ENCODE results near the gene FAM13A.

Gene FAM13A

DNA sequence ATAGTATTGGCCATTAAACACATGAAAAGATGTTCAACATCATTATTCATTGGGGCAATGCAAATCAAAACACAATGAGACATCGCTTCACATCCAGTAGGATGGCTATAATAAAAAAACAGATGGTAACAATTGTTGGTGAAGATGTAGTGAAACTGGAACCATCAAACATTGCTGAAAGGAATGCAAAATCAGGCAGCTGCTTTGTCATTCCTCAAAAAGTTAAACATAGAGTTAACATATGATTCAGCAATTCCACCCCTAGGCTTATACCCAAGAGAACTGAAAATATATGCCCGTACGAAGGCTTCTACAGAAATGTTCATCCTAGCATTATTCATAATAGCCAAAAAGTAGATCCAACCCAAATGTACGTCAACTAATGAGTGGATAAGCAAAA, 215.3 kb downstream of the FAM13A start:
- no peak overlapping the region for H3K27ac ChIP-seq (ENCODE audit: low read depth, low read length)
- no peaks in the 10 kb centered on the region for H3K9me2 ChIP-seq (replicated peaks; ENCODE audit: control insufficient read depth, low read length)
- no peaks in the 10 kb centered on the region for H3K4me1 ChIP-seq (ENCODE audit: control insufficient read depth, low read length)
- H3K36me3 ChIP-seq (ENCODE audit: control insufficient read depth, low read length): no peaks in the 10 kb centered on the region
- H3K4me2 ChIP-seq (ENCODE audit: low read length): no peak overlapping the region
- no peaks in the 10 kb centered on the region for H3F3A ChIP-seq (ENCODE audit: control insufficient read depth, insufficient read depth)
- no peak overlapping the region for H3K4me3 ChIP-seq (ENCODE audit: low read length)
- TF ChIP-seq, protein P1, sequence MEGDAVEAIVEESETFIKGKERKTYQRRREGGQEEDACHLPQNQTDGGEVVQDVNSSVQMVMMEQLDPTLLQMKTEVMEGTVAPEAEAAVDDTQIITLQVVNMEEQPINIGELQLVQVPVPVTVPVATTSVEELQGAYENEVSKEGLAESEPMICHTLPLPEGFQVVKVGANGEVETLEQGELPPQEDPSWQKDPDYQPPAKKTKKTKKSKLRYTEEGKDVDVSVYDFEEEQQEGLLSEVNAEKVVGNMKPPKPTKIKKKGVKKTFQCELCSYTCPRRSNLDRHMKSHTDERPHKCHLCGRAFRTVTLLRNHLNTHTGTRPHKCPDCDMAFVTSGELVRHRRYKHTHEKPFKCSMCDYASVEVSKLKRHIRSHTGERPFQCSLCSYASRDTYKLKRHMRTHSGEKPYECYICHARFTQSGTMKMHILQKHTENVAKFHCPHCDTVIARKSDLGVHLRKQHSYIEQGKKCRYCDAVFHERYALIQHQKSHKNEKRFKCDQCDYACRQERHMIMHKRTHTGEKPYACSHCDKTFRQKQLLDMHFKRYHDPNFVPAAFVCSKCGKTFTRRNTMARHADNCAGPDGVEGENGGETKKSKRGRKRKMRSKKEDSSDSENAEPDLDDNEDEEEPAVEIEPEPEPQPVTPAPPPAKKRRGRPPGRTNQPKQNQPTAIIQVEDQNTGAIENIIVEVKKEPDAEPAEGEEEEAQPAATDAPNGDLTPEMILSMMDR (IDR thresholded peaks at IDR 0.05; ENCODE audit: low read depth, low read length, poor library complexity, severe bottlenecking): no peak
- no peak for TF ChIP-seq EZH2phosphoT487 (IDR thresholded peaks at IDR 0.05; ENCODE audit: borderline replicate concordance, low read length)
- H4K20me1 ChIP-seq (ENCODE audit: control insufficient read depth, insufficient read depth, low read depth, low read length): no peaks in the 10 kb centered on the region
- H3K79me2 ChIP-seq (ENCODE audit: control insufficient read depth, low read length): no peaks in the 10 kb centered on the region
- H3K9me3 ChIP-seq (ENCODE audit: control insufficient read depth, insufficient read depth, low read length): no peaks in the 10 kb centered on the region
- H3K27me3 ChIP-seq (ENCODE audit: control insufficient read depth, low read length): peaks cover 4% of the 10 kb centered on the region; the same call in 1 of the 2 replicates

DNA sequence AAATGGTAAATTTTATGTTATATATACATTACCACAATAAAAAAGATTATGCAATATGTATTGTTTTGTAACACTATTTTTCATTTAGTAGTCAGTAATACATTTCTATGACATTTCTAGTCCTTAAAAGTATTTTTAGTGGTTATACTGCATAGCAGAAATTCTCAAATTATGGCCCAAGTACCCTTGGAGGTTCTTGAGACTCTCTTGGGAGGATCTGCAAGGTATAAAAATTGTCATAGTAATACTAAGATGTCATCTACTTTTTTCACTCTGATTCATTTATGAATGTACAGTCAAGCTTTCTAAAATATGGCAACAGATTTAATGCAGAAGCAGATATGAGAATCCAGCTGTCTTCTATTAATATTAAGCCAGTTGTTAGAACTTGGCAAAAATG, 220.8 kb downstream of the FAM13A start:
- H3K27ac ChIP-seq (ENCODE audit: low read depth, low read length): no peak overlapping the region
- no peak overlapping the region for H3K4me3 ChIP-seq (ENCODE audit: low read length)
- H3K9me3 ChIP-seq (ENCODE audit: control insufficient read depth, insufficient read depth, low read length): no peaks in the 10 kb centered on the region
- H3K9me2 ChIP-seq (replicated peaks; ENCODE audit: control insufficient read depth, low read length): no peaks in the 10 kb centered on the region
- H3F3A ChIP-seq (ENCODE audit: control insufficient read depth, insufficient read depth): no peaks in the 10 kb centered on the region
- no peaks in the 10 kb centered on the region for H3K4me1 ChIP-seq (ENCODE audit: control insufficient read depth, low read length)
- no peaks in the 10 kb centered on the region for H3K27me3 ChIP-seq (ENCODE audit: control insufficient read depth, low read length)
- H3K36me3 ChIP-seq (ENCODE audit: control insufficient read depth, low read length): no peaks in the 10 kb centered on the region
- H3K4me2 ChIP-seq (ENCODE audit: low read length): no peak overlapping the region
- no peaks in the 10 kb centered on the region for H4K20me1 ChIP-seq (ENCODE audit: control insufficient read depth, insufficient read depth, low read depth, low read length)
- no peak for TF ChIP-seq EZH2phosphoT487 (IDR thresholded peaks at IDR 0.05; ENCODE audit: borderline replicate concordance, low read length)
- H3K79me2 ChIP-seq (ENCODE audit: control insufficient read depth, low read length): no peaks in the 10 kb centered on the region

DNA sequence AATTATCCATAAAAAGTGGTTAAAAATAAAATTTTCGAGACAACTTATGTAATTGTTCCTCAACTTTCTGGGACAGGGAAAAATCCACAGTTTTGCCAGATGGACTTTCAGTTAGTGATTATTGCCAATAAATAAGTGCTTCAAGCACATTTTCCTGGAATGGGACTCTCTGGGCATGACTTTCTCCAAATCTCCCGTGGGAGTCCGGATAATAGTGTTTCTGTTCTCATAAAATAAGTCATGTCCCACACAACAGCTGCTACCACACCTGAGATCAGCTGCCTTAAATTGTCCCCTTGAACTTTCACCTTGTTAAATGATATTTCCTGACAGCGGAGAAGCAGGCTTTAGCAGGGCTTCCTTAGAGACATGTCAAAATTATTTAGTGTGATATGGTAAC, 226.0 kb downstream of the FAM13A start:
- H4K20me1 ChIP-seq (ENCODE audit: control insufficient read depth, insufficient read depth, low read depth, low read length): no peaks in the 10 kb centered on the region
- H3K27ac ChIP-seq (ENCODE audit: low read depth, low read length): no peak overlapping the region
- H3F3A ChIP-seq (ENCODE audit: control insufficient read depth, insufficient read depth): no peaks in the 10 kb centered on the region
- H3K4me1 ChIP-seq (ENCODE audit: control insufficient read depth, low read length): no peaks in the 10 kb centered on the region
- no peaks in the 10 kb centered on the region for H3K36me3 ChIP-seq (ENCODE audit: control insufficient read depth, low read length)
- TF ChIP-seq, protein P1 (IDR thresholded peaks at IDR 0.05; ENCODE audit: low read depth, low read length, poor library complexity, severe bottlenecking): no peak
- TF ChIP-seq EZH2phosphoT487 (IDR thresholded peaks at IDR 0.05; ENCODE audit: borderline replicate concordance, low read length): no peak
- H3K79me2 ChIP-seq (ENCODE audit: control insufficient read depth, low read length): no peaks in the 10 kb centered on the region
- H3K9me2 ChIP-seq (replicated peaks; ENCODE audit: control insufficient read depth, low read length): no peaks in the 10 kb centered on the region
- H3K9me3 ChIP-seq (ENCODE audit: control insufficient read depth, insufficient read depth, low read length): no peaks in the 10 kb centered on the region
- no peak overlapping the region for H3K4me3 ChIP-seq (ENCODE audit: low read length)
- peaks cover 3% of the 10 kb centered on the region; the same call in 1 of the 2 replicates for H3K27me3 ChIP-seq (ENCODE audit: control insufficient read depth, low read length)
- no peak overlapping the region for H3K4me2 ChIP-seq (ENCODE audit: low read length)

DNA sequence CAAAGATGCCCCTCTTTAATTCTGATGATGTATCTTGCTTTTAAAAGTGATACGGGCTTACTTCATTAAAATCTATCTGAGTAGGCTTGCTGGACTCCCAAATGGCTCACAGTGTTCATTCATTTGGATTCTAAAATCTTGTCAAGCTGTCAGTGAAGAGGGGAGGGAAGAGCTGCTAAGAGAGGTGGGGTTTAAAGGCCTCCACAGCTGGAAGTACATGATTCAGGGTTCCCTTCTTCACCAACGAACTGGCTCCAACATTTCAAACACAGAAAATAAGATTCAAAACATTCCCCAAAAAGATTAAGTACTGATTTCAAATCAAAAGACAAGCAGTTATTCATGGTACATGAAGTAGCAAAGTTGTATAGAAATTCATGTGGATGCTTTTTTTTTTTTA, 226.4 kb downstream of the FAM13A start:
- TF ChIP-seq, protein P1 (IDR thresholded peaks at IDR 0.05; ENCODE audit: low read depth, low read length, poor library complexity, severe bottlenecking): no peak
- TF ChIP-seq EZH2phosphoT487 (IDR thresholded peaks at IDR 0.05; ENCODE audit: borderline replicate concordance, low read length): no peak
- no peaks in the 10 kb centered on the region for H3K9me2 ChIP-seq (replicated peaks; ENCODE audit: control insufficient read depth, low read length)
- no peaks in the 10 kb centered on the region for H3K79me2 ChIP-seq (ENCODE audit: control insufficient read depth, low read length)
- no peak overlapping the region for H3K4me2 ChIP-seq (ENCODE audit: low read length)
- no peaks in the 10 kb centered on the region for H3F3A ChIP-seq (ENCODE audit: control insufficient read depth, insufficient read depth)
- H3K27me3 ChIP-seq (ENCODE audit: control insufficient read depth, low read length): peaks cover 3% of the 10 kb centered on the region; the same call in 1 of the 2 replicates
- H4K20me1 ChIP-seq (ENCODE audit: control insufficient read depth, insufficient read depth, low read depth, low read length): no peaks in the 10 kb centered on the region
- H3K27ac ChIP-seq (ENCODE audit: low read depth, low read length): no peak overlapping the region
- H3K36me3 ChIP-seq (ENCODE audit: control insufficient read depth, low read length): no peaks in the 10 kb centered on the region
- no peaks in the 10 kb centered on the region for H3K4me1 ChIP-seq (ENCODE audit: control insufficient read depth, low read length)
- no peak overlapping the region for H3K4me3 ChIP-seq (ENCODE audit: low read length)
- H3K9me3 ChIP-seq (ENCODE audit: control insufficient read depth, insufficient read depth, low read length): no peaks in the 10 kb centered on the region

Data from DOHH2 (cell line).